HG02885 (cell line): ENCODE measurements around the gene MAGEA12.
"Not testable (repeated sequence)": the region's sequence is repeated elsewhere in the genome, so short reads cannot be mapped to it uniquely, and the experiment has no call there.

Source experiments
- ATAC-seq: cut with Tn5 transposase; IDR thresholded peaks from one replicate; pipeline ENCODE4 v1.9.1; 2021; ENCODE audit warnings: mild to moderate bottlenecking; ENCODE audit not compliant: unreplicated experiment, poor library complexity

Gene MAGEA12, protein sequence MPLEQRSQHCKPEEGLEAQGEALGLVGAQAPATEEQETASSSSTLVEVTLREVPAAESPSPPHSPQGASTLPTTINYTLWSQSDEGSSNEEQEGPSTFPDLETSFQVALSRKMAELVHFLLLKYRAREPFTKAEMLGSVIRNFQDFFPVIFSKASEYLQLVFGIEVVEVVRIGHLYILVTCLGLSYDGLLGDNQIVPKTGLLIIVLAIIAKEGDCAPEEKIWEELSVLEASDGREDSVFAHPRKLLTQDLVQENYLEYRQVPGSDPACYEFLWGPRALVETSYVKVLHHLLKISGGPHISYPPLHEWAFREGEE

DNA sequence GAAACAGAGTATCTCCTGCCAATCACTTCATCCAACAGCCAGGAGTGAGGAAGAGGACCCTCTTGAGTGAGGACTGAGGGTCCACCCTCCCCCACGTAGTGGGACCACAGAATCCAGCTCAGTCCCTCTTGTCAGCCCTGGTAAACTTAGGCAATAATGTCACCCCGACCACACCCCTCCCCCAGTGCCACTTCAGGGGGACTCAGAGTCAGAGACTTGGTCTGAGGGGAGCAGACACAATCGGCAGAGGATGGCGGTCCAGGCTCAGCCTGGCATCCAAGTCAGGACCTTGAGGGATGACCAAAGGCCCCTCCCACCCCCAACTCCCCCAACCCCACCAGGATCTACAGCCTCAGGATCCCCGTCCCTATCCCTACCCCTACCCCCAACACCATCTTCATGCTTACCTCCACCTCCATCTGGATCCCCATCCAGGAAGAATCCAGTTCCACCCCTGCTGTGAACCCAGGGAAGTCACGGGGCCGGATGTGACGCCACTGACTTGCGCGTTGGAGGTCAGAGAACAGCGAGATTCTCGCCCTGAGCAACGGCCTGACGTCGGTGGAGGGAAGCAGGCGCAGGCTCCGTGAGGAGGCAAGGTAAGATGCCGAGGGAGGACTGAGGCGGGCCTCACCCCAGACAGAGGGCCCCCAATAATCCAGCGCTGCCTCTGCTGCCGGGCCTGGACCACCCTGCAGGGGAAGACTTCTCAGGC is at the start of gene MAGEA12, which contains the start of gene CSAG1:
Gene MAGEA12, plus strand, starts transcription at position 497 of the 715 bp plus-strand sequence. CDS start 2,405 bp downstream, outside the sequence.
Gene CSAG1, minus strand, starts transcription at position 461 of the 715 bp plus-strand sequence. CDS start 1,261 bp downstream, outside the sequence.
- ATAC-seq = no peak

DNA sequence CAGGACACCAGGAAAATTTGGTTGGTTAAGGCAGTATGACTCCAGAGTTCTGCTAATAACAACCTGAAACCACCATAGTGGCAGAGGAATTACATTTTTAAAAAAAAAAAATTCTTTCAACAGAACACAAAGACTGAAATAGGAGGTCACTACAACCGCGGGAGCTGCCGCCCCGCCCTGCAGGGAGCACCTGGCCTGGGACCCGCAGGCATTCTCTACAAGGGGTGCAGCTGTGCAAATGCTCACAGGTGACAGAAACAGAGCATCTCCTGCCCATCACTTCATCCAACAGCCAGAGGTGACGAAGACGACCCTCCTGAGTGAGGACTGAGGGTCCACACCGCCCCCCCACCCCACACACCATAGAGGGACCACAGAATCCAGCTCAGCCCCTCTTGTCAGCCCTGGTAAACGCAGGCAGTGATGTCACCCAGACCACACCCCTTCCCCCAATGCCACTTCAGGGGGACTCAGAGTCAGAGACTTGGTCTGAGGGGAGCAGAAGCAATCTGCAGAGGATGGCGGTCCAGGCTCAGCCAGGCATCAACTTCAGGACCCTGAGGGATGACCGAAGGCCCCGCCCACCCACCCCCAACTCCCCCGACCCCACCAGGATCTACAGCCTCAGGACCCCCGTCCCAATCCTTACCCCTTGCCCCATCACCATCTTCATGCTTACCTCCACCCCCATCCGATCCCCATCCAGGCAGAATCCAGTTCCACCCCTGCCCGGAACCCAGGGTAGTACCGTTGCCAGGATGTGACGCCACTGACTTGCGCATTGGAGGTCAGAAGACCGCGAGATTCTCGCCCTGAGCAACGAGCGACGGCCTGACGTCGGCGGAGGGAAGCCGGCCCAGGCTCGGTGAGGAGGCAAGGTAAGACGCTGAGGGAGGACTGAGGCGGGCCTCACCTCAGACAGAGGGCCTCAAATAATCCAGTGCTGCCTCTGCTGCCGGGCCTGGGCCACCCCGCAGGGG is 35.3 kb upstream of the MAGEA12 start, which contains the start of gene MAGEA3:
Gene MAGEA3, plus strand, starts transcription at position 843 of the 980 bp plus-strand sequence. CDS start 2,039 bp downstream, outside the sequence.
- ATAC-seq = not testable (repeated sequence)

DNA sequence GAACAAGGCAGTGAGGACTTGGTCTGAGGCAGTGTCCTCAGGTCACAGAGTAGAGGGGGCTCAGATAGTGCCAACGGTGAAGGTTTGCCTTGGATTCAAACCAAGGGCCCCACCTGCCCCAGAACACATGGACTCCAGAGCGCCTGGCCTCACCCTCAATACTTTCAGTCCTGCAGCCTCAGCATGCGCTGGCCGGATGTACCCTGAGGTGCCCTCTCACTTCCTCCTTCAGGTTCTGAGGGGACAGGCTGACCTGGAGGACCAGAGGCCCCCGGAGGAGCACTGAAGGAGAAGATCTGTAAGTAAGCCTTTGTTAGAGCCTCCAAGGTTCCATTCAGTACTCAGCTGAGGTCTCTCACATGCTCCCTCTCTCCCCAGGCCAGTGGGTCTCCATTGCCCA is 33.2 kb upstream of the MAGEA12 start:
- not testable (repeated sequence) for ATAC-seq

DNA sequence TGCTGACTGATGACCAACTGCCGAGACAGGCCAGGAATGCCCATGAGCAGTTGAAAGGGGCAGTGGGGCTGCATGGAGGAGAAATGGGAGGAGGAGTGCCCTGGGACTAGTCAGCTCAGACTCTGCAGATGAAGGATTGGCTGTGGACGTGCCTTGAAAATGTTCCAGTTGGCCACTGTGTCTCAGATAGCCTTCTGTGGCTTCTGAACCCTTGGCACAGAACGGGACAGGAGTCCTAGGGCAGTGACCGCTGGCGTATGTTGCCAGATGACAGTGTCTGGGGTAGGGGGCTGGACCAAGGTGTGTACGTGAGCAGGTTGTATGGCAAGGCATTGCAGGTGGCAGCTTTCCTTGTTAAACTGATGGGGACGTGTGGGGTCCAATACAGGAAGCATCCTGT is 27.1 kb upstream of the MAGEA12 start:
- ATAC-seq = not testable (repeated sequence)

DNA sequence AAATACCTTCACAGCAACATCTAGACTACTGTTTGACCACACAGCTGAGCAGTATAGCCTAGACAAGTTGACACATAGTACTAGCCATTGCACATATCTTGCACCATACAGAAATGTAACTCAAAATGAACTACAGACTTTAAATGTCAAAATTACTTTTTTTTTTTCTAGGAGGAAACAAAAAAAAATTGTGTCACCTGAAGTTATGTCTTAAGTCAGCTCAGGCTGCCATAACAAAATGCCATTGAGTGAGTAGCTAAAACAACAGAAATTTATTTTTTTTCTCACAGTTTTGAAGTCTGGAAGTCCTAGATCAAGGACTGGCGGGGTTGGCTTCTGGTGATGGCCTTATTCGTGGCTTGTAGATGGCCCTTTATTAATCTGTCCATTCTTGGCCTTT is 24.4 kb upstream of the MAGEA12 start, which contains the start of gene CSAG2:
Gene CSAG2, minus strand, starts transcription at position 101 of the 400 bp plus-strand sequence. CDS start 161 bp downstream, outside the sequence.
- not testable (repeated sequence) for ATAC-seq

DNA sequence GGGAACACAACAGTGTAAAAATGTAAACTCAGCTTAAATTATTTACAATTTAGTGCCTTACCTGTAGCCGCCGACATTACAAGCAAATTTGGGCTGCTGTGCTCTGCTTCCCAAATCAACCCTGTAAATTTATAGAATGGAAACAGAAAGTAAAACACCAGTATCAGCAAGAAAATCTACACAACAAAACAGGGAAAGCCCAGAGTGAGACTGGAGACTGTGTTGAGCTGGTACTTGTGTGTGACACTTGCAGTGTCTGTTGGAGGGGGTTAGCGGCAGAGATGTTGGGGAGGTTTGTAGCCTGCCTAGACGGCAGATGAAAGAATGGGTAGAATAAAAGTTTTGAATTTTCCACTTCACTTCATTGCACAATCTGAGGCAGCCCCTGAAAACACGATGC is 20.4 kb upstream of the MAGEA12 start:
- ATAC-seq = not testable (repeated sequence)

DNA sequence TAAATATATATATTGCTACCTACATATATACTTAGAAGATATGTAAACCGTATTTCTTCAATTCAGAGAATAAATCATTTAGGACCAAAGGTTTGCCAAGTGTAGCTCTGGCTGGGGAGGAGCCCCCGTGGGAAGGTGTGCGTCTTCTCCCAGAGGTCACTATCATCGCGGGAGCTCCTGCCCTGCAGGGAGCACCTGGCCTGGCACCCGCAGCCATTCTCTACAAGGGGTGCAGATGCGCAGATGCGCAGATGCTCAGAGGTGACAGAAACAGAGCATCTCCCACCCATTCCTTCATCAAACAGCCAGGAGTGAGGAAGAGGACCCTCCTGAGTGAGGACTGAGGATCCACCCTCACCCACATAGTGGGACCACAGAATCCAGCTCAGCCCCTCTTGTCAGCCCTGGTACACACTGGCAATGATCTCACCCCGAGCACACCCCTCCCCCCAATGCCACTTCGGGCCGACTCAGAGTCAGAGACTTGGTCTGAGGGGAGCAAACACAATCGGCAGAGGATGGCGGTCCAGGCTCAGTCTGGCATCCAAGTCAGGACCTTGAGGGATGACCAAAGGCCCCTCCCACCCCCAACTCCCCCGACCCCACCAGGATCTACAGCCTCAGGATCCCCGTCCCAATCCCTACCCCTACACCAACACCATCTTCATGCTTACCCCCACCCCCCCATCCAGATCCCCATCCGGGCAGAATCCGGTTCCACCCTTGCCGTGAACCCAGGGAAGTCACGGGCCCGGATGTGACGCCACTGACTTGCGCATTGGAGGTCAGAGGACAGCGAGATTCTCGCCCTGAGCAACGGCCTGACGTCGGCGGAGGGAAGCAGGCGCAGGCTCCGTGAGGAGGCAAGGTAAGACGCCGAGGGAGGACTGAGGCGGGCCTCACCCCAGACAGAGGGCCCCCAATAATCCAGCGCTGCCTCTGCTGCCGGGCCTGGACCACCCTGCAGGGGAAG is 19.5 kb upstream of the MAGEA12 start, which contains the start of gene MAGEA2B:
Gene MAGEA2B, plus strand, starts transcription at position 814 of the 973 bp plus-strand sequence. CDS start 2,479 bp downstream, outside the sequence.
- not testable (repeated sequence) for ATAC-seq

DNA sequence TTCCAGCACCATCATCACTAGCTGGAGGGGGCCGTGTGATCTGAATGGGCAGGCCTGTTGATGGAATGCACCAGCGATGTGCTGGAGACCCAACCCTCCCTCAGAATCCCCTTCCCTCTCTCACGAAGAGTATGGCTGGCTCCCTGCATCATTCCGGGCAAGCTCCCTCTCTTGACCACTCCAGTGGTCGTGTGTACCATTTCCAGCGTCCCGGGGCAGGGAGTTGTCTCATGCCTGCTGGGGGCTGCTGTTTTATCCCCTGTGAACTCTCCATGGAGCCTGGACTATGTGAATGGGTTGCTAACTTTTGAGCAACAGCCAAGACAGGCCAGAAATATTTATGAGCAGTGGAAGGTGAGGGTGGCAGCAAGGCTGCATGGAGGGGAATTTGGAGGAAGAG is 8.1 kb upstream of the MAGEA12 start:
- no peak for ATAC-seq

DNA sequence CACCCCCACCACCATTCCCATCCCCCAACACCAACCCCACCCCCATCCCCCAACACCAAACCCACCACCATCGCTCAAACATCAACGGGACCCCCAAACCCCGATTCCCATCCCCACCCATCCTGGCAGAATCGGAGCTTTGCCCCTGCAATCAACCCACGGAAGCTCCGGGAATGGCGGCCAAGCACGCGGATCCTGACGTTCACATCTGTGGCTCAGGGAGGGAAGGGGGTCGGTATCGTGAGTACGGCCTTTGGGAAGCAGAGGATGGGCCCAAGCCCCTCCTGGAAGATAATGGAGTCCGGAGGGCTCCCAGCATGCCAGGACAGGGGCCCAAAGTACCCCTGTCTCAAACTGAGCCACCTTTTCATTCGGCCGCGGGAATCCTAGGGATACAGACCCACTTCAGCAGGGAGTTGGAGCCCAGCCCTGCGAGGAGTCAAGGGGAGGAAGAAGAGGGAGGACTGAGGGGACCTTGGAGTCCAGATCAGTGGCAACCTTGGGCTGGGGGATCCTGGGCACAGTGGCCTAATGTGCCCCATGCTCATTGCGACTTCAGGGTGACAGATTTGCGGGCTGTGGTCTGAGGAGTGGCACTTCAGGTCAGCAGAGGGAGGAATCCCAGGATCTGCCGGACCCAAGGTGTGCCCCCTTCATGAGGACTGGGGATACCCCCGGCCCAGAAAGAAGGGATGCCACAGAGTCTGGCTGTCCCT is 744 bp downstream of the MAGEA12 start:
- ATAC-seq = not testable (repeated sequence)

DNA sequence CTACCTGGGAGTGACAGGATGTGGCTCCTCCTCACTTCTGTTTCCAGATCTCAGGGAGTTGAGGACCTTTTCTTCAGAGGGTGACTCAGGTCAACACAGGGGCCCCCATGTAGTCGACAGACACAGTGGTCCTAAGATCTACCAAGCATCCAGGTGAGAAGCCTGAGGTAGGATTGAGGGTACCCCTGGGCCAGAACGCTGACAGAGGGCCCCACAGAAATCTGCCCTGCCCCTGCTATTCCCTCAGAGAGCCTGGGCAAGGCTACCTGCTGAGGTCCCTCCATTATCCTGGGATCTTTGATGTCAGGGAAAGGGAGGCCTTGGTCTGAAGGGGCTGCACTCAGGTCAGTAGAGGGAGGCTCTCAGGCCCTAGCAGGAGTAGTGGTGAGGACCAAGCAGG is 1.5 kb downstream of the MAGEA12 start:
- no peak for ATAC-seq

DNA sequence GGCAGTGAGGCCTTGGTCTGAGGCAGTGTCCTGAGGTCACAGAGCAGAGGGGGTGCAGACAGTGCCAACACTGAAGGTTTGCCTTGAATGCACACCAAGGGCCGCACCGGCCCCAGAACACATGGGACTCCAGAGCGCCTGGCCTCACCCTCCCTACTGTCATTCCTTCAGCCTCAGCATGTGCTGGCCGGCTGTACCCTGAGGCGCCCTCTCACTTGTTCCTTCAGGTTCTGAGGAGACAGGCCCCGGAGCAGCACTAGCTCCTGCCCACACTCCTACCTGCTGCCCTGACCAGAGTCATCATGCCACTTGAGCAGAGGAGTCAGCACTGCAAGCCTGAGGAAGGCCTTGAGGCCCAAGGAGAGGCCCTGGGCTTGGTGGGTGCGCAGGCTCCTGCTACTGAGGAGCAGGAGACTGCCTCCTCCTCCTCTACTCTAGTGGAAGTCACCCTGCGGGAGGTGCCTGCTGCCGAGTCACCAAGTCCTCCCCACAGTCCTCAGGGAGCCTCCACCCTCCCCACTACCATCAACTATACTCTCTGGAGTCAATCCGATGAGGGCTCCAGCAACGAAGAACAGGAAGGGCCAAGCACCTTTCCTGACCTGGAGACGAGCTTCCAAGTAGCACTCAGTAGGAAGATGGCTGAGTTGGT is 2.4 kb downstream of the MAGEA12 start:
- no peak for ATAC-seq

DNA sequence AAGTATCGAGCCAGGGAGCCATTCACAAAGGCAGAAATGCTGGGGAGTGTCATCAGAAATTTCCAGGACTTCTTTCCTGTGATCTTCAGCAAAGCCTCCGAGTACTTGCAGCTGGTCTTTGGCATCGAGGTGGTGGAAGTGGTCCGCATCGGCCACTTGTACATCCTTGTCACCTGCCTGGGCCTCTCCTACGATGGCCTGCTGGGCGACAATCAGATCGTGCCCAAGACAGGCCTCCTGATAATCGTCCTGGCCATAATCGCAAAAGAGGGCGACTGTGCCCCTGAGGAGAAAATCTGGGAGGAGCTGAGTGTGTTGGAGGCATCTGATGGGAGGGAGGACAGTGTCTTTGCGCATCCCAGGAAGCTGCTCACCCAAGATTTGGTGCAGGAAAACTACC is 3.0 kb downstream of the MAGEA12 start:
- not testable (repeated sequence) for ATAC-seq

DNA sequence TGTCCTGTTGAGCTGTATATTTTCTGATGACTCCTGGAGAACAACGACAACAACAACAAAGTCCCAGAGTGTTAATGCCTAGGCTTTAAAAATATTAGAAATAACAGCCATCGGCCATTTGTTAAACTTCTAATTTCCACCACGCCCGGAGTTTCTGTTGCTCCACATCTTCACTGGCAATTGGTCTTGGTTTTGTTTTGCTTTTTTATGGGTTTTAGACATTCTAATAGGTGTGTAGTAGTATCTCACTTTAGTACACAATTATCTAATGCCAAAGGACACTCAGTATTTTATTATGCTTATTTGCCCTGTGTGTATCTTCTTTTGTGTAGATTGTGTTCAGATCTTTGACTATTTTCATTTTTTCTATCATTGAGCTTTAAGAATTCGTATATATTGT is 5.0 kb downstream of the MAGEA12 start:
- ATAC-seq = no peak

DNA sequence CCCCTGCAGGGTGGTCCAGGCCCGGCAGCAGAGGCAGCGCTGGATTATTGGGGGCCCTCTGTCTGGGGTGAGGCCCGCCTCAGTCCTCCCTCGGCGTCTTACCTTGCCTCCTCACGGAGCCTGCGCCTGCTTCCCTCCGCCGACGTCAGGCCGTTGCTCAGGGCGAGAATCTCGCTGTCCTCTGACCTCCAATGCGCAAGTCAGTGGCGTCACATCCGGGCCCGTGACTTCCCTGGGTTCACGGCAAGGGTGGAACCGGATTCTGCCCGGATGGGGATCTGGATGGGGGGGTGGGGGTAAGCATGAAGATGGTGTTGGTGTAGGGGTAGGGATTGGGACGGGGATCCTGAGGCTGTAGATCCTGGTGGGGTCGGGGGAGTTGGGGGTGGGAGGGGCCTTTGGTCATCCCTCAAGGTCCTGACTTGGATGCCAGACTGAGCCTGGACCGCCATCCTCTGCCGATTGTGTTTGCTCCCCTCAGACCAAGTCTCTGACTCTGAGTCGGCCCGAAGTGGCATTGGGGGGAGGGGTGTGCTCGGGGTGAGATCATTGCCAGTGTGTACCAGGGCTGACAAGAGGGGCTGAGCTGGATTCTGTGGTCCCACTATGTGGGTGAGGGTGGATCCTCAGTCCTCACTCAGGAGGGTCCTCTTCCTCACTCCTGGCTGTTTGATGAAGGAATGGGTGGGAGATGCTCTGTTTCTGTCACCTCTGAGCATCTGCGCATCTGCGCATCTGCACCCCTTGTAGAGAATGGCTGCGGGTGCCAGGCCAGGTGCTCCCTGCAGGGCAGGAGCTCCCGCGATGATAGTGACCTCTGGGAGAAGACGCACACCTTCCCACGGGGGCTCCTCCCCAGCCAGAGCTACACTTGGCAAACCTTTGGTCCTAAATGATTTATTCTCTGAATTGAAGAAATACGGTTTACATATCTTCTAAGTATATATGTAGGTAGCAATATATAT is 20.4 kb downstream of the MAGEA12 start, which contains the start of gene MAGEA2:
Gene MAGEA2, minus strand, starts transcription at position 157 of the 965 bp plus-strand sequence. CDS start 2,479 bp downstream, outside the sequence.
- ATAC-seq = not testable (repeated sequence)

DNA sequence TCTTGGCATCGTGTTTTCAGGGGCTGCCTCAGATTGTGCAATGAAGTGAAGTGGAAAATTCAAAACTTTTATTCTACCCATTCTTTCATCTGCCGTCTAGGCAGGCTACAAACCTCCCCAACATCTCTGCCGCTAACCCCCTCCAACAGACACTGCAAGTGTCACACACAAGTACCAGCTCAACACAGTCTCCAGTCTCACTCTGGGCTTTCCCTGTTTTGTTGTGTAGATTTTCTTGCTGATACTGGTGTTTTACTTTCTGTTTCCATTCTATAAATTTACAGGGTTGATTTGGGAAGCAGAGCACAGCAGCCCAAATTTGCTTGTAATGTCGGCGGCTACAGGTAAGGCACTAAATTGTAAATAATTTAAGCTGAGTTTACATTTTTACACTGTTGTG is 21.3 kb downstream of the MAGEA12 start:
- not testable (repeated sequence) for ATAC-seq

DNA sequence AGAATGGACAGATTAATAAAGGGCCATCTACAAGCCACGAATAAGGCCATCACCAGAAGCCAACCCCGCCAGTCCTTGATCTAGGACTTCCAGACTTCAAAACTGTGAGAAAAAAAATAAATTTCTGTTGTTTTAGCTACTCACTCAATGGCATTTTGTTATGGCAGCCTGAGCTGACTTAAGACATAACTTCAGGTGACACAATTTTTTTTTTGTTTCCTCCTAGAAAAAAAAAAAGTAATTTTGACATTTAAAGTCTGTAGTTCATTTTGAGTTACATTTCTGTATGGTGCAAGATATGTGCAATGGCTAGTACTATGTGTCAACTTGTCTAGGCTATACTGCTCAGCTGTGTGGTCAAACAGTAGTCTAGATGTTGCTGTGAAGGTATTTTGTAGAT is 25.4 kb downstream of the MAGEA12 start, which contains the start of gene CSAG3:
Gene CSAG3, plus strand, starts transcription at position 301 of the 400 bp plus-strand sequence.
- ATAC-seq = not testable (repeated sequence)
